ENCODE data around the gene SEC61A1. TPM values are rescaled to one million over a fixed set of nuclear protein-coding genes. Genes with fewer than 3 reads are reported as not detected.

Gene SEC61A1
- total RNA-seq, 1 experiment from 2014 or later, result 320 TPM

- DNase-seq (ENCODE audit: low spot score), result no peak
Observed at GRCh38 chr3:128077202-128077624, 25.0 kb downstream of the SEC61A1 start.

GRCh38 chr3:128077665-128078064 lies 25.4 kb downstream of the SEC61A1 start:
- DNase-seq (ENCODE audit: low spot score), result no peak

GRCh38 chr3:128078322-128078721 lies 26.1 kb downstream of the SEC61A1 start:
- DNase-seq (ENCODE audit: low spot score), result no peak

GRCh38 chr3:128078875-128079274 lies 26.6 kb downstream of the SEC61A1 start:
- DNase-seq (ENCODE audit: low spot score), result no peak

DNA sequence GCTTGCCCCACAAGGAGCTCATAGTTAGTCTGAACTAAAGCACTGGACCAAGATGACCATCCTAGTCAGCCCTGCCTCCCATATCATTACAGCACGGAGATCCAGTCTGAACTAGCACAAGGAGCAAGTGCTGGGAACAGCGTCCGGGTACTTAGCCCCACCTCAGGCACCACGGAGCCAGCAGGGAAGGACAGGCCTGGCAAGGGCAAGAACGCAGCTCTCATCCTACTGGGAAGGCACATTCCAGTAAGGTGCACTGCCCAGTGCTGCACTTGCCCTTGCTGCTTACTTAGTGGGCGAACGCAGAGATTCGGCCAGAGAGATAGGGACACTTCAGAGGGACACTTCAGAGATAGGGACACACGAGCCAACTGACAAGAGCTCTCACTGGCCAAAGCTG lies 27.6 kb downstream of the SEC61A1 start:
- no peak for DNase-seq (ENCODE audit: low spot score)

GRCh38 chr3:128080323-128081080 lies 28.3 kb downstream of the SEC61A1 start:
- peak; percentile 62 for DNase-seq (ENCODE audit: low spot score)

DNA sequence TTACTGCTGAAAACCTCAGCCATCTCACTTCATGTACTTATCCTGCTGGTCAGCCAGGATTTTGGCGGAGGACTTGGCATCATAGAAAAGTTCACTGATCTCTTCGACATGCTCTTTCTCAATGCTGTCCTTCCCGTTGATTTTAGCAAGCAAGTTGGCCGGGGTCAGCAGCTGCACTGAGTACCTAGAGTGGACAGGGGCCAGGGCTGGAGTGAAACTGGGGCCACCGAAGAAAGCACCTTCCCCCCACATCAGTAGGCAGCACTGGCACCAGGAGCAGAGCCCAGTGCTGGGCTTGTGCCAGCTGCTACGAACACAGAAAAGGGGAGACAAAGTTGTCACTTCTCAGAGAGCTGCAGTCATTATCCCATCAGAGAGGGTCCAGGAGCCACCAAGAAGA lies 29.0 kb downstream of the SEC61A1 start:
- DNase-seq (ENCODE audit: low spot score), result no peak

DNA sequence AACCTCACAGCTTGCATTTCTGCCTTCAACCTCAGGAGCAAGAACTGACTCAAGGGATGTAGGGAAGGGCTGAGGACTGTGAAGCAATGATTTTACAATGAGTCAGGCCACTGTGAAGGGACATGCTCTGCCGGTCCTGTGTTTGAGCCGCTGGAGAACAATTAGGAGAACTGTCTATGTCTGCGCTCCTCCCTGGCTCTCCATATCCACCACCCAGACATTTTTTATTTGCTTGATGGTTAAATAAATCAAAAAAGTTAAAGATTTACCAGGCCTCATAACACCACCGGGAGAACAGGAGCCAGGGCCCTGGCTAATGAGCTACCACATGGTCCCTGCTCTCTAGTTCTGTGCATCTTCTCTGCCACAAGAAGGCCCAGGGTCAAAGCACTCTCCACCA lies 29.6 kb downstream of the SEC61A1 start:
- DNase-seq (ENCODE audit: low spot score), result no peak

DNA sequence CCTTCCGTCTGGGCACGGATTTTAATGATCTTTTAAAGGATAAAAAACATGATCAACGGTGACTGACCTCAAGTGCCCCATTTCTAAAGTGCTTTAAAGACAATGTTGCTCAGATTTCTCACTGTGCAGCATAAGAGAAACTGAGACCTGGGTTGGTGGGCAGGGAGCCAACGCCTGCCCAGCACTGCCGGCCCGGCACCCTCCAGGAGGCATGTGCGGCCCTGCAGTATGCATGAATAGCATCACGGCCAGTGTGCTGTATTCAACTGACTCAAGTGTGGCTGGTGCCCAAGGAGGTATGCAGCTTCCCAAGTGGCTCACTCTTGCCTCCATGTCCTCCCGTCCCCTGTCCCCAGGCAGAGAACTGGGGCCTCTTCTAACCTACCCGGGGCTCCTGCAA lies 30.3 kb downstream of the SEC61A1 start:
- DNase-seq (ENCODE audit: low spot score), result no peak

DNA sequence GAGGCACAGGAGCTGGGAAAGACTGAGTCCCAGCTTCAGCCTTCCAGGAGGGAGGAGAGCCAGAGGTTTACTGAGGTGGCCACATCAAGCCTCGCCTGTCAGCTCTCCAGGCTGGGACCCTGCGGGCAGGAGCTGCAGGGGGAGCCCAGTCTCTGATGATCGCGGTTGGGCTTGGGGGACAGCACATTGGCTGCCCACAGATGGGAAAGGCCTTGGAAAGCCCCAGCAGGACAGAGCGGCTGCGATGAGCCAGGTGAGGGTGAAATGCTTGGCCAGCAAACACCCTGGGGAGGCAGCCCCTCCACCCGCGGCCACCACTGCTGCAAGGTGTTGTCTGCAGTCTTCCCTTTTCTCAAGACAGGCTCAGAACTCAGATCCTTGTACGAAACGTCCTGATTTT lies 31.2 kb downstream of the SEC61A1 start:
- DNase-seq (ENCODE audit: low spot score), result no peak

DNA sequence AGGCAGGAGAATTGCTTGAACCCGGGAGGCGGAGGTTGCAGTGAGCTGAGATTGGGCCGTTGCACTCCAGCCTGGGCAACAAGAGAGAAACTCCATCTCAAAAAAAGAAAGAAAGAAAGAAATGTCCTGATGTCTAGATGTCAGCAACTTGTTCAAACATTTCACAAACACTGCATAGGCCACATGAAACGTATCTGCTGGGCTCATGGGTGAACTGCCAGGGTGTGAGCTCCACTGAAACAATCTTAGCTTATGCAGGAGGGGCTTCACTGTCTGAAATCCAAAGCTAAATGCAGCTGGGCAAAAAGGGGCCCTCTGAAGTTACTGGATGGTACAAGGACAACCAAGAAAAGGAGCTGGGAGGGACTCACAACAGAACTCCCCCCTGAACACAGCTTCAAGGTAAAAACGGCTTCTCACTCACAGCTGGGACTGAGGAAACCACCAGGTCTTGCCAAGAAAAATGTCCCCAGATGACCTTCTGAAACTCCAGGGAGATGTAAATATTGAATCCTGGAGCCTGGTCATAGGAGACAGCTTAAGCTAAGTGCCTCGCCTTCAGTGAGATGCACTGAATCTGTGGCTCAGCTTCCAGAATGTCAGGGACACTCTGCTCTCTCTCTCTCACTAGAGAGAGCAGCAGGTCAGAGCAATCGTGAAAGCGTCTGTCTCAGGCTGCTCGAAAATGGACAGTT lies 31.9 kb downstream of the SEC61A1 start:
- DNase-seq (ENCODE audit: low spot score), result no peak

DNA sequence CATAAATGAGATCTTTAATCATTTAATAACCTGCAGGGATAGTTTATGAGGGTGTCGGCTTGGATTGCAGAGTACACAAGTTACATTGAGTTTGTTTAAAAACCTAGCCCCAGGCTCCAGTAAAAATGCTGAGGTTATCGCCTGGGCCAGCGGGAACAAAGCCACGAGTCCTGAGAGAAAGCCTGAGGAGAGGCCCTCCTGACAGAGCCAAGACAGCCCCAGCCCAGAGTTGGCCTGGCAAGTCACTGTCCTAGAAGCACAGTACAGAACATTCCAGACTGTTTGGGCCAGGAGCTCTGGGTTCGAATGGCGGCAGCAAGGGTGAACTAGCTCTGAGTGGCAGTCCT lies 32.4 kb downstream of the SEC61A1 start:
- no peak for DNase-seq (ENCODE audit: low spot score)

GRCh38 chr3:128089135-128089534 lies 36.9 kb downstream of the SEC61A1 start:
- no peak for DNase-seq (ENCODE audit: low spot score)

DNA sequence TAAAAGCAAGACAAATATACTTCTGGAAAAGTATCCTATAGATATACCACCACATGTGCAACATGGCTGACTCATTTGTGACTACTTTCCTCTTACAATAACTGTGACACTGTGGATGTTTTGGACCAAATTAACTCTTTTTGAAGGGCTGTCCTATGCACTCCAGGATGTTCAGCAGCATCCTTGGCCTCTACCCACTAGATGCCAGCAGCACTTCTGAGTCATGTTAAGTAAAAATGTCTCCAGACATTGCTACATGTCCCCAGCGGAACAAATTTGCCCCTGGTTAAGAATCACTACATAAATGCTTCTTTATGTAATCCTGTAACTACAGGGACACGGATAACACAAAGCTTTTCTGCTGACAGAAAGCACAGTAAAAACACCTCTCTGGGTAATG lies 39.3 kb downstream of the SEC61A1 start:
- DNase-seq (ENCODE audit: low spot score), result no peak

GRCh38 chr3:128094295-128095151 lies 42.3 kb downstream of the SEC61A1 start:
- DNase-seq (ENCODE audit: low spot score), result no peak

GRCh38 chr3:128095222-128095703 lies 43.0 kb downstream of the SEC61A1 start:
- peak; percentile 78 for DNase-seq (ENCODE audit: low spot score)

DNA sequence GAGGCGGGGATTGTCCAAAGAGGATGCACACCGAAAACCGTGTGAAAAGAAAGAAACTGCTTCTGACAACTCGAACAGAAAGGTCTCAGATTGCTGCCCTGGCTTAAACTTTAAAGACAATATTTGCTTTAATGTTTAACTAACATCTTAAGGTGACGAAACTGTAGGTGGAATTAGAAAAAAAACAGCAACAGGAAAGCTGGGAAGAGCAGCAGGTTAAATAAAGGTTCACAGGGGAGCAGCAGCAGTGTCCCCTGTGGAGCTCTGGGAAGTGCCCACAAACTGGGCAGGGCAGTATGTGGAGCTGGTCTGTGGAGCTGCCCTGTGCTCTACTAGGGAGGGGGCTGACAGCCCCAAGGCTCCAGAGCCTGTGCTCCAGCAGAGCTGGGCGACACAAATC lies 46.0 kb downstream of the SEC61A1 start:
- no peak for DNase-seq (ENCODE audit: low spot score)

- no peak for DNase-seq (ENCODE audit: low spot score)
Observed at GRCh38 chr3:128100161-128100560, 47.9 kb downstream of the SEC61A1 start.

- DNase-seq (ENCODE audit: low spot score), result no peak
Observed at GRCh38 chr3:128100638-128101037, 48.4 kb downstream of the SEC61A1 start.

DNA sequence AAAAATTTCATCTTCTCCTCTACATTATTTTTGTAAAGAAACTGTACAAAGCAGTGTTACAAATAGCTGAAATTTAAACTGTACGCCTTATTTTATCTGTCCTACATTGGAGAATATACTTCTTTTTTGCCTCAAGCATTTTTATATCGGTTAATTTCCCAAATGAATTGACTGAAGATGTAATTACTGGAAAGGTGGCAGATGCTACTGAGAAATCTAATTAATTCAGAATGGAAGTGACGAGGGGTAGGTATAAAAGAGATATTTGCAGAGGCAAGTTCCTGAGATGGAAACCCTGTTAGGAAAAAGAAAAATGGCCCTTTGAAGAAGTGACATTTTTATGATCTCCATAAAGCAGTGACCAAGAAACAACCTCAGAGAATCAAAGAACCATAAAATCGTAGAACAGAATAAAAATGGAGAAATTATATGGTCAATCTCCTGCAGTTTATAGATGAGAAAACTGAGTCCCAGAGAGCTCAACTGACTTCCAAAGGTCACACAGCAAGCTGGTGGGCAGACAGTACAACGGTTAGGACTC lies 51.0 kb downstream of the SEC61A1 start:
- no peak for DNase-seq (ENCODE audit: low spot score)

GRCh38 chr3:128107834-128108233 lies 55.6 kb downstream of the SEC61A1 start:
- no peak for DNase-seq (ENCODE audit: low spot score)

DNA sequence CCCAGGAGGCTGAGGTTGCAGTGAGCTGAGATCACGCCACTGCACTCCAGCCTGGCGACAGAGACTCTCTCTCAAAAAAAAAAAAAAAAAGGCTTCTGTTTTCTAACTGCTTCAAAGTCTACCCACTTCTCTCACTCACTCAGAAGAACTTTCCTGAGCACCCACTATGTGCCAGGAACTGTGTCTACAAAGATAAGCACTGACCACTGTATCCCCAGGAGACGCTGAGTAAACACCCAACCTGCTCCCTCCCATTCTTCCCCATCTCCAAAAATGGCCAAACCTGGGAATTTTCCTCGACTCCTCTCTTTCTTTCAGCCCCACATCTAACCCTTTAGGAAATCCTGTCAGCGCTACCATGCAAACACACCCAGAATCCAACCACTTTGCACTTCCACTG lies 58.9 kb downstream of the SEC61A1 start:
- no peak for DNase-seq (ENCODE audit: low spot score)

All from H4 (cell line).